ENCODE data around the gene RNF220.

The RNF220 gene

DNA sequence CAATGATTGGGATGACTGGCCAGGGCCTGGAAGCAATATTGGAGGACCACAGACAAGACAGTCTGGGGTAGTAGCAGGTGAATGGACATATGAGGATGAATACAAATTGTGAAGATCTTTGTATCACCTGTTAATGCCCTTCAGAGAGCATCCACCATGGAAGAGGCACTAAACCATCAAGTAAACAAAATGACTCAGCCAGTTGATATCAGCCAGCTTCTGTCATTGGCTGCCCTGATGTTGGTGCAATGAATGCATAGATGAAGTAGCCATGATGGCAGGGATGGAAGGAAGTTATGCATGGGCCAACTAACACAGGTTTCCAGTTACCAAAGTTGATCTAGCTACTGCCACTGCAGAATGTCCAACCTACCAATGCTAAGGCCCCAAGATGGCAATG, 33.8 kb upstream of the RNF220 start:
- H4K91ac ChIP-seq (ENCODE audit: low read depth, low read length): no peak overlapping the region
- H3K9me3 ChIP-seq (ENCODE audit: insufficient read depth, low read depth, low read length): peaks cover 3% of the 10 kb centered on the region
- H4K8ac ChIP-seq (ENCODE audit: low read depth, low read length): no peak overlapping the region
- H3K4me2 ChIP-seq (ENCODE audit: low read length): no peak overlapping the region
- no peaks in the 10 kb centered on the region for H3K79me1 ChIP-seq (ENCODE audit: low read length)
- H2BK5ac ChIP-seq (ENCODE audit: low read depth, low read length, poor library complexity): no peak overlapping the region
- no peak for DNase-seq
- H3K4ac ChIP-seq (ENCODE audit: low read depth, low read length): no peak overlapping the region
- H3K79me2 ChIP-seq (ENCODE audit: control insufficient read depth, insufficient read depth, low read length, poor library complexity): no peaks in the 10 kb centered on the region
- no peaks in the 10 kb centered on the region for H3K36me3 ChIP-seq (ENCODE audit: control insufficient read depth in 1 of 2, insufficient read depth in 2 of 2, low read length in 2 of 2)
- no peak overlapping the region for H3K18ac ChIP-seq (ENCODE audit: low read length)
- H3K9ac ChIP-seq (ENCODE audit: low read length): no peak overlapping the region
- H3K27me3 ChIP-seq (ENCODE audit: insufficient read depth, low read length): peaks cover 2% of the 10 kb centered on the region
- H3K4me1 ChIP-seq (ENCODE audit: control insufficient read depth in 1 of 2, insufficient read depth in 2 of 2, low read length in 2 of 2): no peaks in the 10 kb centered on the region
- no peak overlapping the region for H3K4me3 ChIP-seq (ENCODE audit: low read depth, low read length)
- H3K27ac ChIP-seq (ENCODE audit: low read depth, low read length): no peak overlapping the region
- no peak overlapping the region for H2AK5ac ChIP-seq (ENCODE audit: low read length)
- no peak overlapping the region for H2AFZ ChIP-seq (ENCODE audit: insufficient read depth, low read length, poor library complexity)
- no peak overlapping the region for H2BK120ac ChIP-seq (ENCODE audit: insufficient read depth, low read length, poor library complexity)
- no peak overlapping the region for H3K23ac ChIP-seq (ENCODE audit: low read length)
- no peak overlapping the region for H2BK12ac ChIP-seq (ENCODE audit: low read length)
- no peak overlapping the region for H4K12ac ChIP-seq (ENCODE audit: low read depth, low read length)
- H3K14ac ChIP-seq (ENCODE audit: low read length): no peak overlapping the region

DNA sequence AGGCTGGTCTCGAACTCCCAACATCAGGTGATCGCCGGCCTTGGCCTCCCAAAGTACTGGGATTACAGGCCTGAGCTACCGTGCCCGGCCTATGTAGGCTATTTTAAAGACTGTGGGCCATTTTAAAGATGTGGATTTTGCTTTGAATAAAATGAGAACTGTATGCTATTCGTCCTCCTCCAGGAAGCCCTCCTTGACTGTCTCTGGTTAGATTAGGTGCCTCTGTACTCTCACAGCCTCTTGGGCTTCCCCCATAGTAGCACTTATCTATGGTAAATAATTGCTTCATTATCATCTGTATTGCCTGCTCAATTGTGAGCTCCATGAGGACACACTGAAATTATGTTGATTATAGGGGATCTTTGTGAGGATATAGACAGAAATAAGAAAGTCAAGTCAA, 29.5 kb upstream of the RNF220 start:
- no peak overlapping the region for H3K14ac ChIP-seq (ENCODE audit: low read length)
- H3K9ac ChIP-seq (ENCODE audit: low read length): no peak overlapping the region
- H3K4me3 ChIP-seq (ENCODE audit: low read depth, low read length): no peak overlapping the region
- H4K12ac ChIP-seq (ENCODE audit: low read depth, low read length): no peak overlapping the region
- no peak overlapping the region for H4K8ac ChIP-seq (ENCODE audit: low read depth, low read length)
- H4K91ac ChIP-seq (ENCODE audit: low read depth, low read length): no peak overlapping the region
- no peaks in the 10 kb centered on the region for H3K9me3 ChIP-seq (ENCODE audit: insufficient read depth, low read depth, low read length)
- no peaks in the 10 kb centered on the region for H3K79me1 ChIP-seq (ENCODE audit: low read length)
- no peaks in the 10 kb centered on the region for H3K27me3 ChIP-seq (ENCODE audit: insufficient read depth, low read length)
- H2BK5ac ChIP-seq (ENCODE audit: low read depth, low read length, poor library complexity): no peak overlapping the region
- no peaks in the 10 kb centered on the region for H3K36me3 ChIP-seq (ENCODE audit: control insufficient read depth in 1 of 2, insufficient read depth in 2 of 2, low read length in 2 of 2)
- no peak overlapping the region for H3K23ac ChIP-seq (ENCODE audit: low read length)
- no peak overlapping the region for H3K18ac ChIP-seq (ENCODE audit: low read length)
- H3K4me2 ChIP-seq (ENCODE audit: low read length): no peak overlapping the region
- no CpG with 5 or more reads among the region's 6 CpGs for WGBS (ENCODE audit: extremely low coverage, insufficient coverage, insufficient read length)
- no peak overlapping the region for H2BK12ac ChIP-seq (ENCODE audit: low read length)
- H2BK120ac ChIP-seq (ENCODE audit: insufficient read depth, low read length, poor library complexity): no peak overlapping the region
- no peak for DNase-seq
- H3K79me2 ChIP-seq (ENCODE audit: control insufficient read depth, insufficient read depth, low read length, poor library complexity): no peaks in the 10 kb centered on the region
- no peak overlapping the region for H3K27ac ChIP-seq (ENCODE audit: low read depth, low read length)
- H3K4me1 ChIP-seq (ENCODE audit: control insufficient read depth in 1 of 2, insufficient read depth in 2 of 2, low read length in 2 of 2): no peaks in the 10 kb centered on the region
- no peak overlapping the region for H2AFZ ChIP-seq (ENCODE audit: insufficient read depth, low read length, poor library complexity)
- H2AK5ac ChIP-seq (ENCODE audit: low read length): no peak overlapping the region
- no peak overlapping the region for H3K4ac ChIP-seq (ENCODE audit: low read depth, low read length)

DNA sequence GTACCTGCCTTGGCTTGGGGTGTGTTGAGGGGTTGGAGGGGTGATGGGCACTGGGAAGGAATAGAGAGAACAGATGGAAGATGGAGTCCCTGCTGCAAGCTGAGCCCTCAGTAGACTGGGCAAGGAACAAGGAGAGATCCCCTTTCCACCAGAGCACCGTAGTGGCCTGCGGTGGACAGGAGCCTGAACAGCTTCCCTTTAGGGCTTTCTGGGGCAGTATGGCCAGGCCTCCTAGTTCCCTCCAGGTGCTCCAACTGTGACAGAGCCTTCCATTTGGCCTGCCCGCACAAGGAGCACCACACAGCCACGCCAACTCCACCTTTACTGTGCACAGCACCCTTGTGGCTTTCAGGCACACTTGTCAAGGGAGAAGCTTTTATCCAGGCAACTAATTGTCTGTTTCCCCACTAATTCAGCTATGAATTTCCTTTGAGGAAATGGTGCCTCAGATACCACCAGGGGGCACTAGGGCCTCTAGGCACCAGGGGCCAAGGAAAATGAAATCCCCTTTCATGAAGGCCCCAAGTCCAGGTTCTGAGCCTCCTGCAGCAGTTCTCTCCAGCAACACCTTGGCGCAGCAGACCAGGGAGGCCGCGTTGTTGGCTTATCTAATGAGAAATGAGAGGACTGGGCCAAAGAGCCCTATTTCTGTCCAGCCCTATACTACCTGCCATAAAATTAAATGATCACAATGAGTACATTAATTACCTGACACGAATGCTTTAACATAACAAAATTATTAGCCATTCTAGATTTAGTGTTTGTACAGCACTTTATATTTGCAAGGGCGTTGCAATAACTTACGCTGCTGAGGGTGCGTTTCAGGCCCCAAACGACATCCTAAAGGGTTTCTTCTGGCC, 26.9 kb upstream of the RNF220 start:
- Histone ChIP-seq H3K4me1 (ENCODE audit: control insufficient read depth in 1 of 2, insufficient read depth in 2 of 2, low read length in 2 of 2) (no peaks in the 10 kb centered on the region), H3K4ac (ENCODE audit: low read depth, low read length) (no peak overlapping the region), H3K14ac (ENCODE audit: low read length) (no peak overlapping the region), H3K27me3 (ENCODE audit: insufficient read depth, low read length) (no peaks in the 10 kb centered on the region), H2AK5ac (ENCODE audit: low read length) (no peak overlapping the region), H4K91ac (ENCODE audit: low read depth, low read length) (no peak overlapping the region), H3K18ac (ENCODE audit: low read length) (no peak overlapping the region), H3K79me2 (ENCODE audit: control insufficient read depth, insufficient read depth, low read length, poor library complexity) (no peaks in the 10 kb centered on the region), H2BK12ac (ENCODE audit: low read length) (no peak overlapping the region), H3K4me2 (ENCODE audit: low read length) (no peak overlapping the region), H3K4me3 (ENCODE audit: low read depth, low read length) (no peak overlapping the region), H3K27ac (ENCODE audit: low read depth, low read length) (no peak overlapping the region), H3K36me3 (ENCODE audit: control insufficient read depth in 1 of 2, insufficient read depth in 2 of 2, low read length in 2 of 2) (no peaks in the 10 kb centered on the region), H2AFZ (ENCODE audit: insufficient read depth, low read length, poor library complexity) (no peak overlapping the region), H4K8ac (ENCODE audit: low read depth, low read length) (no peak overlapping the region), H2BK5ac (ENCODE audit: low read depth, low read length, poor library complexity) (no peak overlapping the region), H3K23ac (ENCODE audit: low read length) (no peak overlapping the region), H3K79me1 (ENCODE audit: low read length) (no peaks in the 10 kb centered on the region), H3K9ac (ENCODE audit: low read length) (no peak overlapping the region), H2BK120ac (ENCODE audit: insufficient read depth, low read length, poor library complexity) (no peak overlapping the region), H3K9me3 (ENCODE audit: insufficient read depth, low read depth, low read length) (no peaks in the 10 kb centered on the region), H4K12ac (ENCODE audit: low read depth, low read length) (no peak overlapping the region)
- DNase-seq: peak; percentile 44 to 79
- no CpG with 5 or more reads among the region's 12 CpGs for WGBS (ENCODE audit: extremely low coverage, insufficient coverage, insufficient read length)

DNA sequence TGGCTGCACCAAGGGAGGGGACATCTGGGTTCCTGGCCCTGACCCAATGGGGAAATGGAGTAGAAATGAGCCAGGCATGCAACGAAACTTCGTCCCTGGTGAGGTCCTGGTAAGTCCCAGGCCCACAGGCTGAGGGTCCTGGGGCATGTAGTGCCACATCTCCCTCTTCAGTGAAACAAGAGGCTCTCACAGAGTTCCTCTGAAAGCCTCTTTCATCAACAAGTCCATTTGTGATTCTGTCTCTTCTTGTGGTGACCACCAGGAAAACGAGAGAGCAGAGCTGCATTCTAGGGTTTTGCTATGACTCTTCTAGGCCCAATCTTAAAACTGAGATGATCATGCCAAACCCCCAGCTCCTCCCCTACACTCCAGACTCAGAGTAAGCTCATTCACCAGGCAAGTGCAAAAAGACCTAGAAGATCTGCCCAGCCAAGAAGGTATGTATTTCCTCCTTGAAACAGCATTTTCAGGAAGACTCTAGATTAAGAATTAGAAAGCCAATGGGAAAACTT, 24.3 kb upstream of the RNF220 start:
- Histone ChIP-seq H2AFZ (ENCODE audit: insufficient read depth, low read length, poor library complexity) (no peak overlapping the region), H2AK5ac (ENCODE audit: low read length) (no peak overlapping the region), H3K27ac (ENCODE audit: low read depth, low read length) (no peak overlapping the region), H3K79me1 (ENCODE audit: low read length) (no peaks in the 10 kb centered on the region), H4K12ac (ENCODE audit: low read depth, low read length) (no peak overlapping the region), H3K14ac (ENCODE audit: low read length) (no peak overlapping the region), H3K4ac (ENCODE audit: low read depth, low read length) (no peak overlapping the region), H3K9me3 (ENCODE audit: insufficient read depth, low read depth, low read length) (no peaks in the 10 kb centered on the region), H3K79me2 (ENCODE audit: control insufficient read depth, insufficient read depth, low read length, poor library complexity) (no peaks in the 10 kb centered on the region), H3K4me3 (ENCODE audit: low read depth, low read length) (no peak overlapping the region), H2BK120ac (ENCODE audit: insufficient read depth, low read length, poor library complexity) (no peak overlapping the region), H3K9ac (ENCODE audit: low read length) (no peak overlapping the region), H3K27me3 (ENCODE audit: insufficient read depth, low read length) (no peaks in the 10 kb centered on the region), H3K23ac (ENCODE audit: low read length) (no peak overlapping the region), H3K36me3 (ENCODE audit: control insufficient read depth in 1 of 2, insufficient read depth in 2 of 2, low read length in 2 of 2) (no peaks in the 10 kb centered on the region), H3K4me2 (ENCODE audit: low read length) (no peak overlapping the region), H3K4me1 (ENCODE audit: control insufficient read depth in 1 of 2, insufficient read depth in 2 of 2, low read length in 2 of 2) (no peaks in the 10 kb centered on the region), H2BK5ac (ENCODE audit: low read depth, low read length, poor library complexity) (no peak overlapping the region), H4K91ac (ENCODE audit: low read depth, low read length) (no peak overlapping the region), H2BK12ac (ENCODE audit: low read length) (no peak overlapping the region), H3K18ac (ENCODE audit: low read length) (no peak overlapping the region), H4K8ac (ENCODE audit: low read depth, low read length) (no peak overlapping the region)
- DNase-seq: no peak
- WGBS (ENCODE audit: extremely low coverage, insufficient coverage, insufficient read length): no CpG with 5 or more reads among the region's 3 CpGs

Measured in trophoblast cell (in vitro differentiated cells and primary cell).